Fibroblast of villous mesenchyme (primary cell): ENCODE measurements around the gene MYOZ3. TPM values are rescaled to one million over a fixed set of nuclear protein-coding genes. Genes with fewer than 3 reads are reported as not detected.

ENCODE experiments used
- DNase-seq: peaks from one replicate; pipeline ENCODE4 v3.0.0-alpha.2; 2010; ENCODE audit warnings: low read depth
- H3K4me3 ChIP-seq: 2 replicates; pipeline ENCODE4 v1.5.1; 2011; ENCODE audit warnings: low read depth, mild to moderate bottlenecking, low read length
- CTCF ChIP-seq: IDR thresholded peaks from 2 replicates; pipeline ENCODE4 v1.5.1; 2012; ENCODE audit warnings: low read depth, mild to moderate bottlenecking, low read length; ENCODE audit not compliant: insufficient read depth
- total RNA-seq: library from RNA; depleted of rRNA; stranded (reverse); fragments of >200 nt; gene quantifications from 2 replicates; pipeline ENCODE4 v1.2.3, GENCODE V29; 2012

Gene MYOZ3
- total RNA-seq, 1 donor = under 0.01 TPM

GRCh38 chr5:150632305-150633160, 28.5 kb upstream of the MYOZ3 start:
- H3K4me3 ChIP-seq = no peak overlapping the region
- DNase-seq = peak; percentile 80
- TF ChIP-seq CTCF = no peak

GRCh38 chr5:150633429-150633828, 27.6 kb upstream of the MYOZ3 start:
- no peak for TF ChIP-seq CTCF
- no peak for DNase-seq
- no peak overlapping the region for H3K4me3 ChIP-seq

- DNase-seq = peak; percentile 63
- no peak for TF ChIP-seq CTCF
- H3K4me3 ChIP-seq = no peak overlapping the region
These were observed 24.4 kb upstream of the MYOZ3 start for GRCh38 chr5:150636391-150637244.

- peak; percentile 90 for DNase-seq
- TF ChIP-seq CTCF = no peak
- H3K4me3 ChIP-seq = no peak overlapping the region
These were observed 23.6 kb upstream of the MYOZ3 start for GRCh38 chr5:150637245-150638052.

GRCh38 chr5:150638053-150638444, 23.0 kb upstream of the MYOZ3 start:
- no peak for TF ChIP-seq CTCF
- no peak overlapping the region for H3K4me3 ChIP-seq
- DNase-seq = no peak
